Endothelial cell of umbilical vein (primary cell): ENCODE measurements around the gene ERRFI1. TPM values are rescaled to one million over a fixed set of nuclear protein-coding genes. Genes with fewer than 3 reads are reported as not detected.
"Not testable (repeated sequence)": the region's sequence is repeated elsewhere in the genome, so short reads cannot be mapped to it uniquely, and the experiment has no call there.

Experiments
- BruUV-seq: library from RNA; stranded (reverse); fragments of 400-500 nt; replicated peaks from 2 replicates; lab custom pipeline; 2021; lab: Mats Ljungman, UMichigan
- CTCF ChIA-PET: fragments of 300-600, 350-600 bp; sonication (Branson Sonifier 250); formaldehyde crosslinking; loops from one replicate; lab custom pipeline; 2021; ENCODE audit warnings: antibody characterized with exemption, inconsistent platforms; lab: Charles Lee
- POLR2A ChIA-PET: fragments of 300-600, 350-600 bp; sonication (Branson Sonifier 250); formaldehyde crosslinking; loops from one replicate; lab custom pipeline; 2021; ENCODE audit warnings: antibody characterized with exemption, inconsistent platforms; lab: Charles Lee
- DNase-seq: peaks from one replicate; pipeline ENCODE4 v3.0.0-alpha.2; 2011; ENCODE audit warnings: low read depth, low spot score
- FAIRE-seq: peaks from 2 replicates; lab custom pipeline; 2011; peaks lifted over from hg19 to GRCh38; lab: Jason Lieb, UNC
- H2AFZ ChIP-seq: 2 replicates; pipeline ENCODE4 v1.6.0; 2012; ENCODE audit warnings: low read depth, low read length, control low read depth, inconsistent platforms
- H3K27ac ChIP-seq: 2 replicates; pipeline ENCODE4 v1.5.1; 2011; ENCODE audit warnings: low read depth, mild to moderate bottlenecking, control low read depth, low read length, moderate library complexity; ENCODE audit not compliant: insufficient read depth
- H3K27me3 ChIP-seq, 2 experiments: 2 replicates each; pipeline versions ENCODE4 v1.6.0 to v1.6.1; 2011; ENCODE audit warnings: low read length in 2 of 2, mixed read lengths in 1 of 2; ENCODE audit not compliant: control insufficient read depth in 2 of 2, insufficient read depth in 2 of 2
- H3K36me3 ChIP-seq, 2 experiments: 2 replicates in 1 of 2; 3 replicates in 1 of 2; pipeline ENCODE4 v1.5.1; 2011; ENCODE audit warnings: low read length in 2 of 2, mild to moderate bottlenecking in 1 of 2, moderate library complexity in 1 of 2; ENCODE audit not compliant: control insufficient read depth in 2 of 2, insufficient read depth in 2 of 2; ENCODE audit errors: extremely low read depth in 1 of 2
- H3K4me1 ChIP-seq: 3 replicates; pipeline ENCODE4 v1.5.1; 2011; ENCODE audit warnings: mild to moderate bottlenecking, low read length; ENCODE audit not compliant: control insufficient read depth, insufficient read depth; ENCODE audit errors: extremely low read depth
- H3K4me2 ChIP-seq: 2 replicates; pipeline ENCODE4 v1.6.1; 2011; ENCODE audit warnings: low read length, control low read depth, mixed read lengths; ENCODE audit not compliant: insufficient read depth
- H3K4me3 ChIP-seq, 3 experiments: fragments of 200-600 bp in 1 of 3; sonication (generic), shearing (Covaris generic) in 1 of 3; replicated peaks in 1 of 3; 2 replicates each; pipeline ENCODE4 v1.5.1; 2011 to 2016; ENCODE audit warnings: control low read depth in 3 of 3, low read length in 3 of 3, mild to moderate bottlenecking in 2 of 3, inconsistent platforms in 1 of 3, low read depth in 1 of 3, moderate library complexity in 1 of 3; ENCODE audit not compliant: insufficient read depth in 1 of 3
- H3K79me2 ChIP-seq: 2 replicates; pipeline ENCODE4 v1.6.0; 2012; ENCODE audit warnings: low read length, inconsistent platforms; ENCODE audit not compliant: control insufficient read depth, insufficient read depth
- H3K9ac ChIP-seq: replicated peaks from 2 replicates; pipeline ENCODE3; 2011; ENCODE audit warnings: low read length, control low read depth; ENCODE audit not compliant: insufficient read depth; ENCODE audit errors: extremely low read depth
- H3K9me1 ChIP-seq: replicated peaks from 3 replicates; pipeline ENCODE4 v1.6.0; 2011; ENCODE audit warnings: mild to moderate bottlenecking, low read length; ENCODE audit not compliant: control insufficient read depth, insufficient read depth; ENCODE audit errors: extremely low read depth
- H3K9me3 ChIP-seq: replicated peaks from 2 replicates; pipeline ENCODE4 v1.5.1; 2012; ENCODE audit warnings: low read length, inconsistent platforms; ENCODE audit not compliant: control insufficient read depth, insufficient read depth
- H4K20me1 ChIP-seq: replicated peaks from 2 replicates; pipeline ENCODE3; 2011; ENCODE audit warnings: mild to moderate bottlenecking, low read length; ENCODE audit not compliant: control insufficient read depth, insufficient read depth; ENCODE audit errors: extremely low read depth
- CTCF ChIP-seq, 2 donors: IDR thresholded peaks; 1 replicate in 1 of 2; 2 replicates in 1 of 2; pipeline ENCODE4 v1.5.1; 2011; ENCODE audit warnings: low read length in 2 of 2, mild to moderate bottlenecking in 2 of 2, moderate library complexity in 2 of 2, control low read depth in 1 of 2, inconsistent platforms in 1 of 2, low read depth in 1 of 2; ENCODE audit not compliant: insufficient read depth in 1 of 2; ENCODE audit errors: extremely low read depth in 1 of 2
- FOS ChIP-seq: IDR thresholded peaks from 2 replicates; pipeline ENCODE4 v1.6.1; 2011; ENCODE audit warnings: mild to moderate bottlenecking, low read length, moderate library complexity, borderline replicate concordance; ENCODE audit not compliant: insufficient read depth
- GATA2 ChIP-seq: IDR thresholded peaks from 2 replicates; pipeline ENCODE4 v1.7.0; 2011; ENCODE audit warnings: low read depth, mild to moderate bottlenecking, moderate library complexity, mixed read lengths, low read length; ENCODE audit not compliant: insufficient read length, insufficient read depth
- JUN ChIP-seq: IDR thresholded peaks from 2 replicates; pipeline ENCODE4 v1.6.1; 2011; ENCODE audit warnings: borderline replicate concordance, low read depth; ENCODE audit not compliant: insufficient read length, insufficient read depth
- MAX ChIP-seq: IDR thresholded peaks from 2 replicates; pipeline ENCODE4 v1.6.1; 2011; ENCODE audit not compliant: insufficient read depth, insufficient read length
- MYC ChIP-seq: IDR thresholded peaks from one replicate; pipeline ENCODE4 v1.6.1; 2011; ENCODE audit warnings: mild to moderate bottlenecking, low read depth, low read length
- dilution Hi-C: fragments of 300-500 bp; cut with MboI; formaldehyde crosslinking; loops from one replicate; pipeline ENCODE4 v1.15.0; 2019; ENCODE audit warnings: low sequenced_read_pairs; ENCODE audit not compliant: extremely low pct_ligation_motif_present
- intact Hi-C: fragments of 100-400 bp; cut with micrococcal nuclease; formaldehyde crosslinking; loops from one replicate; pipeline ENCODE4 v1.10.0; 2022
- polyA plus RNA-seq, 4 experiments: library from polyadenylated mRNA; depleted of rRNA in 3 of 4; stranded (reverse) in 3 of 4; unstranded in 1 of 4; fragments of >200 nt; gene quantifications; 2 replicates each; pipeline versions ENCODE4 v1.2.1 to v1.2.3, GENCODE V29; 2011 to 2012; ENCODE audit warnings: missing spikeins in 1 of 4
- total RNA-seq: library from RNA; stranded (reverse); gene quantifications from 2 replicates; pipeline ENCODE4 v1.2.3, GENCODE V29; 2021

The ERRFI1 gene
- total and polyA plus RNA-seq, 2 donors (not counting 3 experiments of a cell fraction or from before 2014, with no cell fraction given), result 28.1 to 32.0 TPM

- no peaks in the 10 kb centered on the region for H3K27me3 ChIP-seq
- no peaks in the 10 kb centered on the region for H3K79me2 ChIP-seq
- H3K9me1 ChIP-seq, result no peaks in the 10 kb centered on the region
- H3K9ac ChIP-seq, result no peak overlapping the region
- peak; percentile 24 for FAIRE-seq
- DNase-seq, result no peak
- peaks cover 2% of the 10 kb centered on the region for H3K4me1 ChIP-seq
- no peaks in the 10 kb centered on the region for H4K20me1 ChIP-seq
- dilution Hi-C loops, result no loop called here
- H2AFZ ChIP-seq, result peak overlapping the region; percentile 61
- TF ChIP-seq MYC, result no peak
- TF ChIP-seq CTCF (IDR thresholded peaks at IDR 0.05; ENCODE audit: extremely low read depth in 1 of 2, insufficient read depth in 1 of 2, low read depth in 1 of 2, low read length in 2 of 2), result no peak
- no peak for TF ChIP-seq FOS
- TF ChIP-seq MAX, result no peak
- TF ChIP-seq GATA2, result no peak
- no peak for TF ChIP-seq JUN
- no peaks in the 10 kb centered on the region for H3K9me3 ChIP-seq
- no peak overlapping the region for H3K4me2 ChIP-seq
- H3K27ac ChIP-seq, result no peak overlapping the region
- ChIA-PET CTCF (no interaction called here), POLR2A (no interaction called here)
- no peaks in the 10 kb centered on the region for H3K36me3 ChIP-seq
- no TSS peak for BruUV-seq
- H3K4me3 ChIP-seq, result no peak overlapping the region
- intact Hi-C loops, result no loop called here
Observed at GRCh38 chr1:8070381-8070811, 44.3 kb upstream of the ERRFI1 start.

- H2AFZ ChIP-seq, H3K79me2 ChIP-seq, BruUV-seq, H3K4me3 ChIP-seq, H3K9me1 ChIP-seq, H3K27ac ChIP-seq, H3K9ac ChIP-seq, H3K9me3 ChIP-seq, CTCF ChIA-PET, H3K36me3 ChIP-seq, FAIRE-seq, POLR2A ChIA-PET, H4K20me1 ChIP-seq, intact Hi-C loops, dilution Hi-C loops, DNase-seq, H3K4me1 ChIP-seq, H3K4me2 ChIP-seq, H3K27me3 ChIP-seq: not testable (repeated sequence)
Observed at GRCh38 chr1:8069614-8070320, 43.7 kb upstream of the ERRFI1 start.
